GM20431 (cell line): ENCODE results near the gene LAG3.

ENCODE experiments used
- in situ Hi-C: fragments of 300-500 bp; cut with MseI, MboI; formaldehyde crosslinking; loops from one replicate; pipeline ENCODE4 v1.15.0; 2020; ENCODE audit warnings: low sequenced_read_pairs; ENCODE audit not compliant: unreplicated experiment

LAG3 gene

DNA sequence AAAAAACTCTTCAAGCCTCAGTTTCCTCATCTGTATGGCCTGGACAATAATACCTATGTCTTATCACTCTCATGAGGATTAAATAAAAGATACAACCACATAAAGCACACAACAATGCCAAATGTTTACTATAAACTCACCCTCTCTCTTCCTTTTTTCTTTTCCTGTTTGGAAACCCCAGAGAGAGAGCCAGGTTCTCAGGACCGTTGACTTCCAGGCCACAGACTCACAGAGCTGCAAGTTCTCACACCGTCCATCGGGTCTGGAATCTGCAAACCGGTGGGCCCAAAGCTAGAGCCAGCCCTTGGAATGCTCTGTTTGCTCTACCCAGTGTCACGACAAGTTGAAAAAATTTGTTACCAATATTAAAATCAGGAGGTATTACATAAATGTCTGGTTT lies 12.4 kb downstream of the LAG3 start:
- in situ Hi-C loops, result no loop called here

DNA sequence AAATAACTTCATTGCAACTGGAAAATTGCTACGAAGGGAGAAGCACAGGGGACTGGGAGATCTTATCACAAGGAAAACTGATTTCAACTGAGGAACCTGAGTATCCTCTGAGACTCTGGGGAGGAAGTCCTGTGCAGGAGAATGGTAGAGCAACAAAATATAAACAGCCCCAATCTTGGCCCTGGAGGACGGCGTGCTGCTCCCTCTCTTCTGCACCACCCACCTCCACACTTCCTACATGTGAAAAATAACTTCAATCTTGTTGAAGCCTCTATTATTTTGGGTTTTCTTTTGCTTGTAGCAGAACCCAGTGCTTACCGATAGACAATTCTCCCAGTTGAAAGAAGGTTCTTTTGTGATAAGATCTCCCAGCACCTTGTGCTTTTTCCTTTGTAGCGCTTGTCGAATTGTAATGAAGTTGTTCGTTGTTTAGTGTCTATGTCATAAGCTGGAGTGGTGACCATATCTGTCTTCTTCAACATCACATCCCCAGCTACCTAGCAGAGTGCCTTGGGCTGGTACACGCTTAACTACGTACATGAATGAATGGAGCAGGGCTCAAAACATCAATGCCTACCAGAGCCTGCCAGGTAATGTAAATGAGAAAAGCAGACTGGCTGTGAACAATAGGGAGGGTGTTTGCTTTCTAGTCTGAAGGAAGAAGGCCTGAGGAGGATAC lies 14.2 kb downstream of the LAG3 start:
- in situ Hi-C loops, result no loop called here

DNA sequence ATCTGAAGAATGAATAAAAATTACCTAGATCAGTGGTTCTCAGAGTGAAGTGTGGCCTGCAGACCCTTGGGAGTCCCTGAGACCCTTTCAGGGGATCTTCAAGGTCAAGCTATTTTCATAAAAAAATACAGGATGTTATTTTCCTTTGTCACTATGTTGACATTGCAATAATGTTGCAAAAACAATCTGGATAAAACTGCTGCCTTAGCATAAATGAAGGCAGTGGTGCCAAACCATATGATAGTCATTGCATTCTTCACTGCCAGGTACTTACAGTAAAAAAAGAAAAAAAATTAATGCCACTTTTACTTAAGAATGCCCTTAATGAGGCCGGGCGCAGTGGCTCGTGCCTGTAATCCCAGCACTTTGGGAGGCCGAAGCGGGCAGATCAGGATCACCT lies 15.0 kb downstream of the LAG3 start:
- in situ Hi-C loops, result no loop called here

DNA sequence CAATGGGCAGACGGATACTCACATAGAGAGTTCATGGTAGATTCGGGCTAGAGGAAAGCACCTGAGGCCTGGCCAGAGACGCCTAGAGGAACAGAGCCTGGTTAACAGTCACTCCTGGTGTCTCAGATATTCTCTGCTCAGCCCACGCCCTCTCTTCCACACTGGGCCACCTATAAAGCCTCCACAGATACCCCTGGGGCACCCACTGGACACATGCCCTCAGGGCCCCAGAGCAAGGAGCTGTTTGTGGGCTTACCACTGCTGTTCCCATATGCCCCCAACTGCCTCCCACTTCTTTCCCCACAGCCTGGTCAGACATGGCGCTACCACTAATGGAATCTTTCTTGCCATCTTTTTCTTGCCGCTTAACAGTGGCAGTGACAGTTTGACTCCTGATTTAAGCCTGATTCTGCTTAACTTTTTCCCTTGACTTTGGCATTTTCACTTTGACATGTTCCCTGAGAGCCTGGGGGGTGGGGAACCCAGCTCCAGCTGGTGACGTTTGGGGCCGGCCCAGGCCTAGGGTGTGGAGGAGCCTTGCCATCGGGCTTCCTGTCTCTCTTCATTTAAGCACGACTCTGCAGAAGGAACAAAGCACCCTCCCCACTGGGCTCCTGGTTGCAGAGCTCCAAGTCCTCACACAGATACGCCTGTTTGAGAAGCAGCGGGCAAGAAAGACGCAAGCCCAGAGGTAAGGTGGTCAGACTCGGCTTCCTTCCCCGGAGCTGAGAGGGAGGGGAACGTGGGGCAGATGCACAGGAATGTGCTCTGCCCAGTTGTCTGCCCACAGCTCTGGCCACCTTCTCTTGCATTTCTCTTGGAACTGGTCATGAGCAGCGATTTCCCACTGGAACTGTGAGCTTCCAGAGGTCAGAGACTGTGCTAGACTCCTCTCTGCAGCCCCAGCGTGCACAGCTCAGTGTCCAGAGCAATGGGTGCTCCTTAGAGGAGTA lies 16.9 kb downstream of the LAG3 start, which contains the start of gene CD4:
TSS of gene CD4 (plus strand) at position 557 of the 953 bp plus-strand sequence. CDS start 10,611 bp downstream, outside the sequence.
- in situ Hi-C loops, result no loop called here

DNA sequence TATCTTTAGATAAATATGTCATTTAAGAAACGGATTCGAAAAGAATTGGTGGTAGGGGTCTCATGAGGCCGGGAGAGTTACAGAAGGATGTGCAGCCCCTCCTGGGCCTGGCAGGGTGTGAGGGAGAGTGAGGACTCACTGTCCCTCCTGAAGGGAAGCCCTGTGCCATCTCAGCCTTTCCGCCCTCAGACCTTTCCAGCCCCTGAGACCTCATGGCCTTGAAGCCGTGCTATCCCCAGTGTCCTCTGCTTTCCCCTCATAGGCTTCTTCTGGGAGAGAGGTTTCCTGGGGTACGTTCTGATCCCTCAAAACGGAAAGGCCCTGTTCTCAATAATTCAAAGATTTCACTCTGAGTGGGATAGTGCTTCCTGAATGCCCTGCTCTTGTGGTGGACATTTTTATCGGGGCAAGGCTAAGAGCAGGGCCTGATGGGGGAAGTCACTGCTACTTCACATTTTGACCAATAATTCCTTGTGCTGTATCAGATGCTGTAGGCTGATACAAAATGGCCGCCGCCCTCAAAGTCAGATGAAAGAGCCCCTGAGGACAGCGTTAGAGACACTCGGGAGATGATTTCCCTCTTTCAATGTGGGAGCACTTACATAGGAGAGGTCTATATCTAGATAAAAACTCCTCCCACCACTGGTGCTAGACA lies 18.3 kb downstream of the LAG3 start:
- in situ Hi-C loops, result no loop called here

DNA sequence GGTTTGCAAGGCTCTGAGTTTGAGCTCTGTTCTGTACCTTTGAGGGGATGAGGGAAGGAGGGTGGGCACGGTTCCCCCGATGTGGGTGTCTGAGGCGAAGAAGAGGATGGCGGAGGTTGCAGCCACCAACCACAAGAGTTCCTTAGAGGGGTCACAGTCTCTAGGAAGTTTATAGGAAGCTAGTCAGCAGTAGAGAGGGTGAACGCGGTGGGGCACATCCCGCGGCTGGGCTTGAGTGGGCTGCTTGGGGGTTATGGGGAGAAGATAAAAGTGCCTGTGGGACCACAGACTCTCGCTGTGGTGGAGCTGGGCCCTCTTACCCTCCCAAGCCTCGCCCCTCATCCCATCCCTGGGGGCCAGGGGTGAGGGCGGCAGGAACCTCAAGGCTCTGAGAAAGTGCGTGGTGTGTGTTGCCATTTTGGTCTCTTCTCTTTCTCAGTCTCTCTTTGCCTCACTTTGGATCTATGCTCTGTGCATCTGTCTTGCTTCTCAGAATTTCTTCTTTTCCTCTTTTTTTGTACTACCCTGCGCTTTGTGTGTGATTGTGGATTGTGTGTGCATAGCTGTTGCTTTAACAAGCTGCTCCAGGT lies 19.7 kb downstream of the LAG3 start:
- in situ Hi-C loops, result no loop called here

DNA sequence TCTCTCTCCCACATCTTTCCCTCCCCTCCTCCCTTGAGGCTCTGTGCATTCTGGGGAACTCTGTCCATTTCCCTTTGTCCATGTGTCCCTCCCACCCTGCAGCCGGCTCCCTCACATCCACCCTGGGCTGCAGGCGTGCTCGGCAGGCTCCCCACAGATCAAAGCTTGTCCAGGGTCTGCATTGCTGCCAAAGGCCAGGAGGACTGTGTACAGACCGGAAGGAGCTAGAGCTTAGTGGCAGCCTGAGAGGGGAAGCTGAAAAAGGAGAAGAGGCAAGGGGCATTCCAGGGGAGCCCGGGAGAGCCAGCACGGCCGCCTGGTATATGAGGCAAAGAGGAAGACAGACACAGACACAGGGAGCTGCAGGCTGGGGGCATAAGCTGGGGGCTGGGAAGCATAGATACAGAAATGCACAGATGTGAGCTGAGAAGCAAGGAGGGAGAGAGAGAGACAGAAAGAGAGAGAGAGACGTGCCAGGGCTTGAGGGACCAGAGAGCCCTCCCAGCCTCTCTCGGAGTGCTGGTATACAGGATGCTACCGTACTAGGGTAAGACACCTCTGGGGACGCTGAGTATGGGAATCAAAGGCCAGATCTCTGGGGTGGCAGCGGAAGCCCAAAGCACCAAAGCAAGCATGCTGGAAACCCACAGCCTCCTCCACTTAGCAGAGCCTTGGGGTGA lies 20.3 kb downstream of the LAG3 start:
- in situ Hi-C loops, result no loop called here

DNA sequence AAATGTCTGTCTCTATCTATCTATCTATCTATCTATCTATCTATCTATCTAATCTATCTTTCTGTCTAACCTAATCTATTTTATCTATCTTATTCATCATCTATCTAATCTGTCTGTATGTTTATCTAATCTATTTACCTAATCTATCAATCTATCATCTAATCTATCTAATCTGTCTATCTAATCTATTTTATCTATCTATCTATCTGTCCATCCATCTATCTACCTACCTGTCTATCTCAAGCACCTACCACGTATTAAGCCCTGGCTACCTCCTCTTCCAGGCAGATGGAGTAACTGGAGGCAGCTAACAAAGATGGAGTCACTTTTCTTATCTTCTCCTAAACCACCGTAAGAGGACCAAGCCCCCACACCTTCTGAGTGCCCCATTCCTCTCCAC lies 22.8 kb downstream of the LAG3 start:
- in situ Hi-C loops, result no loop called here

DNA sequence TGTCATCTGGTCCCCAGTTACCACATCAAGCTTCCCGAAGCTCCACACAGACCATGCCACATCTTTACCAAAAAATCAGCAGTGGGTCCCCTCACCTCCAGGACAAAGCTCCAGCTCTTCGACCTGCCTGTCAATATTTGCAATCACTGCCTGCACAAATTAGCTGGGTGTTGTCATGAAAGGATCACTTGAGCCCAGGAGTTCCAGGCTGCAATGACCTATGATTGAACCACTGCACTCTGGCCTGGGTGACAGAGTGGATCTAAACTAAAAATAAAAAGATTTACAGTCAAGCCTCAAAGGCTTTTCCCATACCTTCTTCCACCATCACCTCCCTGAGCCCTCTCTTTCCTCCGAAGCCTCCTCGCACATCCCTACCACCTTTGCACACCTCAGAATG lies 24.3 kb downstream of the LAG3 start:
- in situ Hi-C loops, result no loop called here

DNA sequence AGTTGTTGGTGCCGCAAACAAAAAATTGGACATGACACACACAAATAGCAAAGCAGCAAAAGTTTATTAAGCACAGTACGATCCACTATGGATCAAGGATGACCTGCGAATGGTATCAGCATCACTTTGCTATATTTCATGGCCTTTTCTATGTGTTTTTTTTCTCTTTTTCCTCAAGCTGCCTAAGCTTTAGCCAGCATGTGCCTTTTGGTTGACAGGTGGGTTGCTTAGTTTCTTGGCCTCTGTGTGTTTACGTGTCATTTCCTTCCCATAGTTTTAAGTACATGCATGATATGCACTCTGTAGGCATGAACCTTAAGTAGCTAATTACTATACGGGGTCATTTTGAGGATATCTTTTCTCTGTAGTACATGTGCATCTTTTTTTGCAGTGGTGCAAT lies 26.8 kb downstream of the LAG3 start:
- in situ Hi-C loops, result no loop called here

DNA sequence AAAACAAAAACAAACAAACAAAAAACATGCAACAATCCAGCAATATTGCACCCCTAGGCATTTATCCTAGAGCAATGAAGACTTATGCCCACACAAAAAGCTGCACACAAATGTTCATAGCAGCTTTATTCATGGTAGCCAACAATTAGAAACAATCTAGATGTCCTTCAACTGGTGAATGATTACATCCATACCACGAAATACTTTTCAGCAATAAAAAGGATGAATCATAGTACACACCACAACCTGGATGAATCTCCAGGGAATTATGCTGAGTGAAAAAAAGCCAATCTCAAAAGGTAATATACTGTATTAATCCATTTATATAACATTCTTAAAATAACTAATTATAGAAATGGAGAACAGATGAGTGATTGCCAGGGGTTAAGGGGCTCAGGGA lies 34.9 kb downstream of the LAG3 start:
- in situ Hi-C loops, result no loop called here

DNA sequence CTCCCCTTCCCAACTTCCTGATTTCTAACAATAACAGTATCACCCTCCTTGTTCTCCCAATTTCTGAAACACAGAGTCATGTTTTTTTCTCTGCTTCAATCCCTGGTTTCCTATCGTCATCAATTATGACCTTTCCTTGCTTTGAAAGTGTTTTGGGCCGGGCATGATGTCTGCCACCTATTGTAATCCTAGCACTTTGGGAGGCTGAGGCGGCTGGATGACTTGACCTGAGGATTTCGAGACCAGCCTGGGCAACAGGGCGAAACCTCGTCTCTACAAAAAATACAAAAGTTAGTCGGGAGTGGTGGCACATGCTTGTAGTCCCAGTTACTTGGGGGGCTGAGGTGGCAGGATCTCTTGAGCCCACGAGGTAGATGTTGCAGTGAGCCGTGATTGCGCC lies 36.7 kb downstream of the LAG3 start:
- in situ Hi-C loops, result no loop called here

DNA sequence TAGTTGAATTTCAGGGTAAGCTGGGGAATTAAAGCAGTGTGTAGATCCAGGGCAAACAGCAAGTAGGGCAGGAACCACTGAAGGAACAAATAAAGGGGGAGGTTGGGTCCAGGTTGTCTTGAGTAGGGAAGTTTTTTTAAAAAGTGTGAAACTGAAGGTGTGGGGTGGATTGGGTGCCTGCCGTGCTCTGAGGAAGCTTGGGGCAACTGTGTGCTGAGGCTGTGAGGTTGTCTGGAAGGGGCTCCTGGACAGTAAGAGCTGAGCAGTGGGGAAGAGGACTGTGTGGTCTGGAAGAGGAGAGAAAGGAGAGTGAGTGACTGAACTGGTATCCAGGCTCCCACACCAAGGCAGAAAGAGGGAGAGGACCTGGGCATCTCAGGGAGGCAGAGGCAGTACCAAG lies 38.4 kb downstream of the LAG3 start:
- in situ Hi-C loops, result no loop called here

DNA sequence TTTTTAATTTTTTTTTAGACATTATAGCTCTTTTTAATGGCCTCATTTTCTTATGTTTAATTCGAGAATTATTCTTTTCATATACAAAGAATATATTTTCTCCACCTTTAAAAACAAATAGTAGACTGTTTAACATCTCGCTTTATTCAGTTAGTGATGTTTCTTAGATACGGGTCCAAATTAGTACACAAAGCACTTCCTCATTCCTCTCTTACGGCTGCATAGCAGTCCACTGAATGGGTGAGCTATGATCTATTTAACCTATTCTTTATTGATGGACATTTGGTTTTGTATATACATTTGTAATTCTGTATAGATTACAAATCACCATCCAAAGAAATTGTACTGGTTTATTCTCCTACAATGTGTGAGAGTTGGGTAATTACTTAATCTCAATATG lies 41.0 kb downstream of the LAG3 start:
- in situ Hi-C loops, result no loop called here

DNA sequence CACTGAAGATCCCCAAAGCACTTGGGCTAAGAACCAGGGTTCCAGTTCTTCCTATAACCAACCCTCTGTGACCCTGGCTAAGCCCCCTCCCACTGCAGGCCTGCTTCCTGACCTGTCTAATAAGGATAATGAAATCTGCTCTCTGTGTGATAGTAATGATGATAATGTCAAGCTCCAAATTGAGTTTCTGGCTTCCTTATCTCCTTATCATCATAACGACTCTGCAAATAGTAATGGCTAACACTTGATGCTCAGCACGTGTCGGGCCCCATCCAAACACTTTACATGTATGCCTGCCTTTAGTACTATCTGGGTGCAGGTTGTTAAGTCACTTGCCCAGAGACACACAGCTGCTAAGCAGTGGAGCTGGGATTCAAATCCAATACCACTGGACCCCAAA lies 44.3 kb downstream of the LAG3 start:
- in situ Hi-C loops, result no loop called here

DNA sequence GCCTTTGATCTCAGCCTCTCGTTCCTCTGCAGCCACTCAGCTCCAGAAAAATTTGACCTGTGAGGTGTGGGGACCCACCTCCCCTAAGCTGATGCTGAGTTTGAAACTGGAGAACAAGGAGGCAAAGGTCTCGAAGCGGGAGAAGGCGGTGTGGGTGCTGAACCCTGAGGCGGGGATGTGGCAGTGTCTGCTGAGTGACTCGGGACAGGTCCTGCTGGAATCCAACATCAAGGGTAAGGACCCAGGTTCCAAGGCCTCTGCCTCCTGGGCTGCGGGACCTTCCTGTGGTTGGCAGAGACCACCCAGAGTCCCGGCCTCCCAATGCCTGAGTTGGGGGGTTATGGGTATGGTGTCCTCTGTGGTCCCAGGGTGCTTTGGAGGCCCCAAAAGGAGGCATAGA lies 44.8 kb downstream of the LAG3 start:
- in situ Hi-C loops, result no loop called here

DNA sequence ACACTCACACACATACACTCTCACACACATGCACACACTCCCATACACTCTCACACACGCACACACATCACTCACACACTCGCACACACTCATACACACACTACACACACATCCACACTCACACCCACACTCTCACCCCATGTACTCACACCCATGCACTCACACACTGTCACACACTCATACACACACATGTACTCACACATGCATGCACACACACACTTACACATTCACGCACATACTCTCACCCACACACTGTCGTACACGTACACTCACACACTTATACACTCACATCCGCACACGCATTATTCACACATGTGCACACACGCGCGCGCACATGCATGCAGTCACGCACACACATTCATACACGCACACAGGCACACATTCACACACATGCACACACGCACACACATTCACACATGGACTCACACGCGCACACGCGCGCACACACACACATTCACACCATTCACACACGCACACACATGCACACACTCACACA lies 45.4 kb downstream of the LAG3 start:
- in situ Hi-C loops, result no loop called here

DNA sequence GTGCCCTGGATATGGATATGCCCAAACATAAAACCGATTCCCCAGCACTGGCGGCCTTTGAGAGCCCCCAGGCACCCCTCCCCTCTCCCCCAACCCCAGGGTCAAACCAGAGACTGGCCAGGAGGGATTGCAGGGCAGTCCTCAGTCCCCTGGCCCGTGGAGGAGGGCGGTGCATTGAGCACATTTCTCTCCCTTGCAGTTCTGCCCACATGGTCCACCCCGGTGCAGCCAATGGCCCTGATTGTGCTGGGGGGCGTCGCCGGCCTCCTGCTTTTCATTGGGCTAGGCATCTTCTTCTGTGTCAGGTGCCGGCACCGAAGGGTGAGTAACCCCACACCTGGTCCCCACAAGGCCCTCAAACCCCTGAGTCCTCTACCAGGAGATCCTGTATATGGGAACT lies 45.9 kb downstream of the LAG3 start:
- in situ Hi-C loops, result no loop called here

DNA sequence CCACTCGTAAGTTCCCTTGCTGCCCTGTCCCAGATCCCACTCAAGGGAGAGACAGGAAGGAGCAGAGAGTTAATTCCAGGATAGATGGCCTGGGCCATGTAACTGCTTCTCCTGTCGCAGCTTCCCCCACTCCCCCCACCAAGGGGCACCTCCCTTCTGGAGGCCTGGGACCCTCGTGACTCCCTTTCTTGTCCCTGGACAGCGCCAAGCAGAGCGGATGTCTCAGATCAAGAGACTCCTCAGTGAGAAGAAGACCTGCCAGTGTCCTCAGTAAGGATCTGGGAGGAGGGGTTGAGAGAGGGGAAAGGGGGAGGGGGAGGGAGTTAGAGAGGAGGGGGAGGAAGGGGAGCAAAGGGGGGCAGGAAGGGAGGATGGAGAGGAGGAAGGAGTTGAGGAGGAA lies 46.3 kb downstream of the LAG3 start:
- in situ Hi-C loops, result no loop called here
